ENCODE data around the gene FAM227B.

The FAM227B gene

DNA sequence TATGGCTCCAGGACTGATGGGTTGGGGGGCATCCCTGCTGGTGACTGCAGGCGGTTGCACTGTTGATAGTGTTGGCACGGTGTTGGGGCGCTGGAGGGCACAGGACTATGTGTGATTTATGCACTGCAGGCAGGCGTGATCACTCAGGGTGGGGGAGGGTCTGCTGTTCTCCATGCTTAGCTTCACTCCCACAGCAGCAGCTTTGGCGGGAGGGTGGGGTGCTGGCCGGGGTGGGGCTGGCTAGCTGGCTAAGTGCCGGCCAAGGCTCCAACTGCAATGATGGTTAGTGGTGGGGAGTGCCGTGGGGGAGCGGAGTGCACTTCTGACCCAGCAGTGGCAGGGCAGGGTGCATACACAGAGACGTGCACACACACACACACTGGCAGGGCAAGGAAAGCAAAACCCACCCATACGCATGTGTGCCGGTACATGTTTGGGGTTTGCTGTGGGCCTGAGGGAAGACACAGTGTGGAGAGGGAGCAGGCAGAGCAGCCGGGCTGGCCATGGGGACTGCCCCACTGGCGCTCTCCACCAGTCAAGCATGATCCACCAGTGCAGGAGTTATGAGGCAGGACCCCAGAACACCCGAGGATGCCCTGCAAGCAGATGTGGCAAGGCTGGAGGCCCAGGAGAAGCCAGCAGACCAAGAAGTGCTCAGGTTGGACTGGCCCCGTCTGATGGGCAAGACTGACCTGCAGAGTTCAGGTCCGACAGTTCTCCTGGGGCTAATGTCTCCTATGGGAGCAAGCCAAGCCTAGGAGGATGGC, 214.1 kb downstream of the FAM227B start:
- TF ChIP-seq, protein P1, sequence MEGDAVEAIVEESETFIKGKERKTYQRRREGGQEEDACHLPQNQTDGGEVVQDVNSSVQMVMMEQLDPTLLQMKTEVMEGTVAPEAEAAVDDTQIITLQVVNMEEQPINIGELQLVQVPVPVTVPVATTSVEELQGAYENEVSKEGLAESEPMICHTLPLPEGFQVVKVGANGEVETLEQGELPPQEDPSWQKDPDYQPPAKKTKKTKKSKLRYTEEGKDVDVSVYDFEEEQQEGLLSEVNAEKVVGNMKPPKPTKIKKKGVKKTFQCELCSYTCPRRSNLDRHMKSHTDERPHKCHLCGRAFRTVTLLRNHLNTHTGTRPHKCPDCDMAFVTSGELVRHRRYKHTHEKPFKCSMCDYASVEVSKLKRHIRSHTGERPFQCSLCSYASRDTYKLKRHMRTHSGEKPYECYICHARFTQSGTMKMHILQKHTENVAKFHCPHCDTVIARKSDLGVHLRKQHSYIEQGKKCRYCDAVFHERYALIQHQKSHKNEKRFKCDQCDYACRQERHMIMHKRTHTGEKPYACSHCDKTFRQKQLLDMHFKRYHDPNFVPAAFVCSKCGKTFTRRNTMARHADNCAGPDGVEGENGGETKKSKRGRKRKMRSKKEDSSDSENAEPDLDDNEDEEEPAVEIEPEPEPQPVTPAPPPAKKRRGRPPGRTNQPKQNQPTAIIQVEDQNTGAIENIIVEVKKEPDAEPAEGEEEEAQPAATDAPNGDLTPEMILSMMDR (IDR thresholded peaks at IDR 0.05) = no peak

DNA sequence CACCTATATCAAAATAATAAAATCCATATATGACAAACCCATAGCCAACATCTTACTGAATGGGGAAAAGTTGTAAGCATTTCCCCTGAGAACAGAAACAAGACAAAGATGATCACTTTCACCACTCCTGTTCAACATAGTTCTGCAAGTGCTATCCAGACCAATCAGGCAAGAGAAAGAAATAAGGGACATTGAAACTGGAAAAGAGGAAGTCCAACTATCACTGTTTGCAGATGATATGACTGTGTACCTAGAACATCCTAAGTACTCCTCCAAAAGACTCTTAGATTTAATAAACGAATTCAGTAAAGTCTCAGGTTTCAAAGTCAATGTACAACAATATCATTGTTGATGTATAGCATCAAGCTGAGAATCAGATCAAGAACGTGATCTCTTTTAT, 233.1 kb downstream of the FAM227B start:
- TF ChIP-seq, protein P1 (IDR thresholded peaks at IDR 0.05) = no peak

DNA sequence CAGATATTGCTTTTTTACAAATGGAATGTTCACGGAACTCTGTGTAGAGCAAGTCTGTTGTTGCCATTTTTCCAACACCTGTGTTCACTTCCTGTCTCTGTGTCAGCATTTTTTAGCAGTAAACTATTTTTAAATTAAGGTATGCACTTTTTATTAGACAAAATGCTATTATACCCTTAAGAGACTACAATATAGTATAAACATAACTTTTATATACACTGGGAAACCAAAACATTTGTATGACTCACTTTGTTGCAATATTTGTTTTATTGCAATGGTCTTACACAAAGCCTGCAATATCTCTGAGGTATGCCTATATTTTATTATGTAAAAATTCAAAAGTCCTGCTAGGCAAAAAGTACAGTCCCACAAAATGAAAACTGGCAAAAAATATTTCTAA, 237.4 kb downstream of the FAM227B start:
- TF ChIP-seq, protein P1 (IDR thresholded peaks at IDR 0.05) = no peak

DNA sequence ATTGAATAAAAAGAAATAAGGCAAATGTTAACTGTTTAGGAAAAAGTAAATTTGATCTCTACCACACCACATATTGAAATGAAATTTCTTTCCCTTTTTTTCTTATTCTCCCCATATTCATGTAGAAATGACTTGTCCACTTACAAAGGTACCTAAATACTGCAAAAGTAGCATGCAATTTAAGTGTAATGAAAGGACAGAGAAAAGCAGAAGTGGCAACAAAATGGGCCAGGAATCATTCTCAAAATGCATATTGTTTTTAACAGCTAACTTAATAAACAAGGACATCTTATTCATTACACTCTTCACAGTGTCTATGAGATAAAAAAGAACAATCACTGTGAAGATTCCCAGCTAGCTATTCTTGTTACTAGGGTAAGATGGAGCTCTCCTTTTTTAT, 238.2 kb downstream of the FAM227B start:
- TF ChIP-seq, protein P1 (IDR thresholded peaks at IDR 0.05) = no peak

DNA sequence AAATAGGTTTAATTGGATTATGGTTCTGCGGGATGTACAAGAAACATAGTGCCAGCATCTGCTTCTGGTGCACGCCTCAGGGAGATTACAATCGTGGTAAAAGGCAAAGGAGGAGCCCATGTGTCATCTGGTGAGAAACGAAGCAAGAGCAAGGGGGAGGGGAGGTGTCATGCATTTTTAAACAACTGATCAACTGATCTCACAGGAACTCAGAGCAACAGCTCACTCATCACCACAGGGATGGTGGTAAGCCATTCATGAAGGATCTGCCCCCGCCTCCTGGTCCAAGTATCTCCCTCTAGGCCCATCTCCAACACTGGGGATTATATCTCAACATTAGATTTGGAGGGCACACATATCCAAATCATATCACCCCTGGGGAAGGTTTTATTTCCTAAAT, 239.7 kb downstream of the FAM227B start:
- TF ChIP-seq, protein P1 (IDR thresholded peaks at IDR 0.05) = no peak

DNA sequence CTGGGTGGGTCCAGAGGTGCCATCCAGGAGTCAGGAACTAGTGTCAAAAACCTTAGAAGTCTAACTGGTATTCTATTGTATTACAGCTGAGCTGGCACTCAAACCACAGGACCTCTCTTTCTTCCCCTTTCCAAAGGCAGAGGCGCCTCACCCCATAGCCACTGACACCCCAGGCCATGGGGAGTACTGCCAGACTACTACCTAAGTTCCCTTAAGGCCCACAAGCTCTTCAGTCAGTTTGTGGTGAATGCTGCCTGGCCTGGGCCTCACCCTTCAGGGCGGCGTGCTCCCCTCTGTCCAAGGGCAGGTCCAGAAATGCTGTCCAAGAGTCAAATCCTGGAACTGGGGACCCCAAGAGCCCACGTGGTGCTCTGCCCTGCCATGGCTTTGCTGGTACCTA, 240.6 kb downstream of the FAM227B start:
- TF ChIP-seq, protein P1 (IDR thresholded peaks at IDR 0.05) = no peak

DNA sequence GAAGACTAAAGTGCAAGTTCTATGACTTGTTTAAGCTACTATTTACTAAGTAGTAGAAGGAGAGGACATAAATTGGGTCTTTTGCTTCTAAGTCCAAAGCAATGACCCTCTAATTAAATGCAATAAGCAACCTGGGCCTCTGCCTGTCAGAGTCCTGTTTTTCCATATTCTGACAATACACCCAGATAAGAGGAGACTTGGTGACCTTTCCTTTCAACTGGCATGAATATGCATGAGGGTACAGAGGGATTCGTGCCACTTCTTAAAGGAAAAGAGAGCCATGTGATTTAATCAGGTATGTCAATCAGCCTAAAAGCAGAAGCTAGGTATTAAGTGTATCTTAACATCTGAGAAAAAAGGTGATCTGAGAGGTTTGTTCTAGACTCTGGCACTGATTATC, 248.3 kb downstream of the FAM227B start:
- TF ChIP-seq, protein P1 (IDR thresholded peaks at IDR 0.05) = no peak

DNA sequence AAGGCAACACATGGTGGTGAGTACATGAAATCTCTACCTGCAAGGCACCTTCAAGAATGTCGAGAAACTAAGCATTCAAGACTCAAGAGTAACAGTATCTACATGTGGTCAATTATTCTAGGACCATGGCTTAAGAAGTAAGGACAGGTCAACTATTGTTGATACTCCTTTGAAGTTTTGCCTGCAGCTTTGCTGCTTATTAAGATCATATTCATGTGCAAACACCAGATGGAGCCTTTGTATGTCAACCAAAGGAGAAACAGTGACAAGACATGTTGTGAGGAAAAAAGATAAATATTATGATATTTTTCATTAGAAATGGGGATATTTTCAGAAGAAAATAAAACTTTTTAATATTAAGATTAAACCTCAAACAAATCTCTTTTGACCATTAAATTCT, 249.8 kb downstream of the FAM227B start:
- TF ChIP-seq, protein P1 (IDR thresholded peaks at IDR 0.05) = peak; percentile 45; the same call in 1 of the 2 replicates
